GM12878 (cell line): Measurements from ENCODE around the gene AMN1. TPM values are rescaled to one million over a fixed set of nuclear protein-coding genes. Genes with fewer than 3 reads are reported as not detected.

Experiments used
- ATAC-seq: fragments of 200-7000 bp; cut with Tn5 transposase; 3 replicates; pipeline ENCODE4 v1.9.1; 2020; ENCODE audit warnings: mild to moderate bottlenecking, moderate library complexity
- BruUV-seq: library from RNA; stranded (reverse); fragments of 400-500 nt; replicated peaks from 2 replicates; lab custom pipeline; 2021; lab: Mats Ljungman, UMichigan
- CTCF ChIA-PET: fragments of 300-600 bp; sonication (Branson Sonifier 250); formaldehyde crosslinking; extraction: SDS; loops from one replicate; lab custom pipeline; 2021; ENCODE audit warnings: inconsistent platforms; lab: Yijun Ruan, JAX
- POLR2A ChIA-PET: fragments of 350-600 bp; formaldehyde crosslinking; extraction: SDS; loops from one replicate; lab custom pipeline; 2021; ENCODE audit warnings: inconsistent platforms; lab: Charles Lee
- RAD21 ChIA-PET: fragments of 300-600 bp; sonication (Branson Sonifier 250); formaldehyde crosslinking; loops from one replicate; lab custom pipeline; 2023; ENCODE audit warnings: antibody characterized with exemption; ENCODE audit not compliant: unreplicated experiment; lab: Charles Lee
- SMC1A ChIA-PET: fragments of 300-600 bp; sonication (Branson Sonifier 250); formaldehyde crosslinking; loops from one replicate; lab custom pipeline; 2023; ENCODE audit not compliant: unreplicated experiment, uncharacterized antibody; lab: Charles Lee
- DNase-seq: peaks from one replicate; pipeline ENCODE4 v3.0.0-alpha.2; 2011; ENCODE audit warnings: low read depth, low spot score
- FAIRE-seq: peaks from 3 replicates; lab custom pipeline; 2011; peaks lifted over from hg19 to GRCh38; lab: Jason Lieb, UNC
- H2AFZ ChIP-seq: 2 replicates; pipeline ENCODE4 v1.6.0; 2011; ENCODE audit warnings: low read depth, low read length, control low read depth; ENCODE audit not compliant: control insufficient read depth
- H3K27ac ChIP-seq: 2 replicates; pipeline ENCODE4 v1.5.1; 2011; ENCODE audit warnings: control low read depth; ENCODE audit not compliant: control insufficient read depth, insufficient read depth
- H3K27me3 ChIP-seq, 2 experiments: replicated peaks in 1 of 2; 2 replicates each; pipeline versions ENCODE4 v1.6.0 to v1.6.1; 2011; ENCODE audit warnings: low read length in 1 of 2; ENCODE audit not compliant: control insufficient read depth in 2 of 2, insufficient read depth in 2 of 2
- H3K36me3 ChIP-seq, 2 experiments: 2 replicates each; pipeline ENCODE4 v1.5.1; 2011; ENCODE audit warnings: low read length in 1 of 2; ENCODE audit not compliant: control insufficient read depth in 2 of 2, insufficient read depth in 2 of 2
- H3K4me1 ChIP-seq: 2 replicates; pipeline ENCODE4 v1.6.1; 2011; ENCODE audit warnings: mild to moderate bottlenecking, low read length, moderate library complexity, mixed read lengths; ENCODE audit not compliant: control insufficient read depth, insufficient read depth
- H3K4me2 ChIP-seq: 2 replicates; pipeline ENCODE4 v1.6.0; 2011; ENCODE audit warnings: control low read depth; ENCODE audit not compliant: control insufficient read depth, insufficient read depth
- H3K4me3 ChIP-seq: fragments of 200-600 bp; sonication (generic); 2 replicates; pipeline ENCODE4 v1.5.1; 2016
- H3K79me2 ChIP-seq: 2 replicates; pipeline ENCODE4 v1.6.0; 2011; ENCODE audit warnings: low read length; ENCODE audit not compliant: control insufficient read depth, insufficient read depth
- H3K9ac ChIP-seq: 2 replicates; pipeline ENCODE4 v1.8.0; 2011; ENCODE audit warnings: low read length, control low read depth, mixed read lengths; ENCODE audit not compliant: control insufficient read depth, insufficient read depth
- H3K9me3 ChIP-seq: replicated peaks from 3 replicates; pipeline ENCODE4 v1.5.1; 2011; ENCODE audit warnings: mild to moderate bottlenecking, low read length; ENCODE audit not compliant: control insufficient read depth, insufficient read depth
- H4K20me1 ChIP-seq: 2 replicates; pipeline ENCODE4 v1.6.0; 2011; ENCODE audit not compliant: control insufficient read depth, insufficient read depth
- ESRRA ChIP-seq: IDR thresholded peaks from 2 replicates; pipeline ENCODE4 v1.6.1; 2012; ENCODE audit warnings: mild to moderate bottlenecking, low read length, improper control_type of control experiment
- ETV6 ChIP-seq, 2 experiments: fragments of 450-650 bp in 1 of 2; IDR thresholded peaks in 1 of 2; conservative IDR thresholded peaks in 1 of 2; 2 replicates each; pipeline ENCODE4 v1.6.1; 2014; ENCODE audit warnings: antibody characterized with exemption in 1 of 2, borderline replicate concordance in 1 of 2, low read depth in 1 of 2, mild to moderate bottlenecking in 1 of 2, moderate library complexity in 1 of 2
- IKZF1 ChIP-seq: fragments of 450-650 bp; conservative IDR thresholded peaks from 2 replicates; pipeline ENCODE4 v1.6.1; 2017; ENCODE audit warnings: antibody characterized with exemption, mild to moderate bottlenecking
- IRF5 ChIP-seq: fragments of 450-650 bp; IDR thresholded peaks from 2 replicates; pipeline ENCODE4 v1.6.1; 2017; ENCODE audit warnings: borderline replicate concordance
- MEF2B ChIP-seq: fragments of 450-650 bp; IDR thresholded peaks from 2 replicates; pipeline ENCODE4 v1.6.1; 2018; ENCODE audit warnings: mild to moderate bottlenecking, moderate library complexity; ENCODE audit not compliant: partially characterized antibody, poor library complexity, severe bottlenecking
- NR2F1 ChIP-seq: fragments of 450-650 bp; conservative IDR thresholded peaks from 2 replicates; pipeline ENCODE4 v1.6.1; 2017; ENCODE audit warnings: mild to moderate bottlenecking
- POU2F2 ChIP-seq: IDR thresholded peaks from 3 replicates; pipeline ENCODE4 v1.6.1; 2011; ENCODE audit warnings: low read depth, mild to moderate bottlenecking, low read length, borderline replicate concordance
- SIX5 ChIP-seq: IDR thresholded peaks from 2 replicates; pipeline ENCODE4 v1.6.1; 2011; ENCODE audit warnings: mild to moderate bottlenecking, low read depth, low read length, moderate library complexity; ENCODE audit not compliant: severe bottlenecking
- SMARCA5 ChIP-seq: fragments of 450-650 bp; IDR thresholded peaks from 2 replicates; pipeline ENCODE4 v1.6.1; 2017; ENCODE audit warnings: mild to moderate bottlenecking
- TBL1XR1 ChIP-seq: IDR thresholded peaks from 2 replicates; pipeline ENCODE4 v1.6.1; 2012; ENCODE audit warnings: low read depth, low read length, improper control_type of control experiment
- TCF7 ChIP-seq: IDR thresholded peaks from 2 replicates; pipeline ENCODE4 v1.6.1; 2014; ENCODE audit warnings: antibody characterized with exemption, borderline replicate concordance
- WGBS: methylation state at CpG from one replicate; pipeline ENCODE4 v1.1.6; 2016; ENCODE audit warnings: low lambda C conversion rate; ENCODE audit not compliant: insufficient replicate concordance, insufficient coverage; ENCODE audit errors: missing lambda C conversion rate; 5-methylcytosine and 5-hydroxymethylcytosine counted together
- in situ Hi-C: fragments of 300-500 bp; cut with MboI; formaldehyde crosslinking; loops from 9 replicates; pipeline ENCODE4 v1.14.3; 2018; ENCODE audit warnings: mixed read lengths
- intact Hi-C: fragments of 100-400 bp; cut with micrococcal nuclease; formaldehyde crosslinking; loops from one replicate; pipeline ENCODE4 v1.14.2; 2022; ENCODE audit not compliant: unreplicated experiment
- polyA plus RNA-seq, 11 experiments: library from polyadenylated mRNA; depleted of rRNA in 4 of 11; unstranded in 6 of 11; stranded (reverse) in 5 of 11; fragments of >200 nt; fragmentation: Nextera tagmentation in 4 of 11; fragmentation: Illumina TruSeq in 1 of 11; extraction: Ambion mirVana in 4 of 11; extraction: Trizol in 1 of 11; gene quantifications; 1 replicate in 1 of 11; 2 replicates in 10 of 11; pipeline versions ENCODE4 v1.2.1 to v1.2.3, GENCODE V29; 2011 to 2016; ENCODE audit warnings: inconsistent platforms in 2 of 11, missing spikeins in 2 of 11, low read depth in 1 of 11
- small RNA-seq: library from RNA; depleted of rRNA; stranded (forward); fragments of <200 nt; gene quantifications from one replicate; pipeline ENCODE3, GENCODE V24; 2014
- total RNA-seq, 4 experiments: library from RNA; depleted of rRNA in 3 of 4; stranded (reverse); fragments of >200 nt in 3 of 4; fragmentation: Illumina TruSeq in 1 of 4; extraction: Trizol in 1 of 4; gene quantifications; 2 replicates each; pipeline versions ENCODE4 v1.2.1 to v1.2.3, GENCODE V29; 2013 to 2021
- TF ChIP-seq, protein P1 (sequence below): fragments of 450-650 bp; IDR thresholded peaks from 2 replicates; pipeline ENCODE4 v1.6.1; 2017; ENCODE audit warnings: low read depth, mild to moderate bottlenecking, moderate library complexity

Gene AMN1
- total and polyA plus RNA-seq, 10 of the 15 experiments (the other 5 are each of a cell fraction or from before 2014, with no cell fraction given) = 5.4 to 19.3 (median 9.3) TPM

- ChIA-PET CTCF (interaction anchor here (0.8 kb wide), 1 partner anchor 201 kb away, joined by 3 read pairs; no protein-coding TSS in a partner anchor), SMC1A (interaction anchor here (1.0 kb wide), 1 partner anchor 347 kb away, joined by 3 read pairs; no protein-coding TSS in a partner anchor), POLR2A (no interaction called here), RAD21 (no interaction called here)
- WGBS = 71% methylated on average over 4 of the region's 4 CpGs
- no peaks in the 10 kb centered on the region for H3K27me3 ChIP-seq
- H3K9me3 ChIP-seq = peaks cover 6% of the 10 kb centered on the region; the same call in 2 of the 3 replicates
- no peaks in the 10 kb centered on the region for H4K20me1 ChIP-seq
- no peaks in the 10 kb centered on the region for H3K79me2 ChIP-seq
- no peak for FAIRE-seq
- H3K27ac ChIP-seq = no peak overlapping the region
- no peak overlapping the region for H3K4me2 ChIP-seq
- BruUV-seq = no TSS peak
- H3K9ac ChIP-seq = no peak overlapping the region
- no peak for DNase-seq
- TF ChIP-seq IKZF1 (no peak), SMARCA5 (no peak), NR2F1 (no peak), MEF2B (no peak), ETV6 (conservative IDR thresholded peaks at IDR 0.05 in 1 of 2, IDR thresholded peaks at IDR 0.05 in 1 of 2; ENCODE audit: borderline replicate concordance in 1 of 2, low read depth in 1 of 2) (no peak), TCF7 (no peak), TBL1XR1 (no peak), SIX5 (no peak), IRF5 (no peak), ESRRA (no peak), POU2F2 (no peak)
- TF ChIP-seq, protein P1, sequence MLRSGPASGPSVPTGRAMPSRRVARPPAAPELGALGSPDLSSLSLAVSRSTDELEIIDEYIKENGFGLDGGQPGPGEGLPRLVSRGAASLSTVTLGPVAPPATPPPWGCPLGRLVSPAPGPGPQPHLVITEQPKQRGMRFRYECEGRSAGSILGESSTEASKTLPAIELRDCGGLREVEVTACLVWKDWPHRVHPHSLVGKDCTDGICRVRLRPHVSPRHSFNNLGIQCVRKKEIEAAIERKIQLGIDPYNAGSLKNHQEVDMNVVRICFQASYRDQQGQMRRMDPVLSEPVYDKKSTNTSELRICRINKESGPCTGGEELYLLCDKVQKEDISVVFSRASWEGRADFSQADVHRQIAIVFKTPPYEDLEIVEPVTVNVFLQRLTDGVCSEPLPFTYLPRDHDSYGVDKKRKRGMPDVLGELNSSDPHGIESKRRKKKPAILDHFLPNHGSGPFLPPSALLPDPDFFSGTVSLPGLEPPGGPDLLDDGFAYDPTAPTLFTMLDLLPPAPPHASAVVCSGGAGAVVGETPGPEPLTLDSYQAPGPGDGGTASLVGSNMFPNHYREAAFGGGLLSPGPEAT = no peak
- intact Hi-C loops (no loop called here), in situ Hi-C loops (no loop called here)
- no peak overlapping the region for H3K4me3 ChIP-seq
- H2AFZ ChIP-seq = no peak overlapping the region
- peaks cover 12% of the 10 kb centered on the region for H3K4me1 ChIP-seq
- no peak for ATAC-seq
- H3K36me3 ChIP-seq = no peaks in the 10 kb centered on the region
These were observed 106.8 kb downstream of the AMN1 start for GRCh38 chr12:31622038-31622437.

Small RNA genes within 50 kb of the gene (small RNA-seq; reads per million reads assigned to genes)
- gene AC023157.2 = not detected

Other genes with a start within 250 kb of the AMN1 start
- gene DENND5B, start 137.9 kb downstream of the AMN1 start, total RNA-seq (2014; rRNA removed) = 25.9 and 27.2 TPM in 2 replicates
- gene DENND5B, start 137.9 kb downstream of the AMN1 start, total RNA-seq (2014; rRNA removed; fragmentation: Illumina TruSeq; extraction: Trizol) = 25.0 and 25.2 TPM in 2 replicates
- gene DENND5B, start 137.9 kb downstream of the AMN1 start, total RNA-seq (2021) = 27.8 and 32.5 TPM in 2 replicates
- 0.27 and 0.39 TPM in 2 replicates for gene DENND5B, start 137.9 kb downstream of the AMN1 start, polyA plus RNA-seq (2011; rRNA removed)
- gene DENND5B, start 137.9 kb downstream of the AMN1 start, polyA plus RNA-seq (2014; fragmentation: Illumina TruSeq; extraction: Trizol) = 25.6 and 31.5 TPM in 2 replicates
- gene DENND5B, start 137.9 kb downstream of the AMN1 start, polyA plus RNA-seq (2014; fragmentation: Nextera tagmentation; extraction: Ambion mirVana) = 1 to 10 TPM; 5.0 to 5.9 TPM
- 14.6 and 16.1 TPM in 2 replicates for gene DENND5B, start 137.9 kb downstream of the AMN1 start, polyA plus RNA-seq (2014; rRNA removed)
- 10 to 100 TPM; 11.6 to 25.2 TPM for gene DENND5B, start 137.9 kb downstream of the AMN1 start, polyA plus RNA-seq (2016; fragmentation: Nextera tagmentation; extraction: Ambion mirVana)
- 0.60 and 0.68 TPM in 2 replicates for gene ETFBKMT, start 69.3 kb downstream of the AMN1 start, total RNA-seq (2014; rRNA removed)
- 0.37 and 0.63 TPM in 2 replicates for gene ETFBKMT, start 69.3 kb downstream of the AMN1 start, total RNA-seq (2014; rRNA removed; fragmentation: Illumina TruSeq; extraction: Trizol)
- gene ETFBKMT, start 69.3 kb downstream of the AMN1 start, total RNA-seq (2021) = 0.56 and 1.4 TPM in 2 replicates
- gene ETFBKMT, start 69.3 kb downstream of the AMN1 start, polyA plus RNA-seq (2011; rRNA removed) = 0.75 and 0.77 TPM in 2 replicates
- 0.14 and 0.25 TPM in 2 replicates for gene ETFBKMT, start 69.3 kb downstream of the AMN1 start, polyA plus RNA-seq (2014; fragmentation: Illumina TruSeq; extraction: Trizol)
- gene ETFBKMT, start 69.3 kb downstream of the AMN1 start, polyA plus RNA-seq (2014; fragmentation: Nextera tagmentation; extraction: Ambion mirVana) = under 1 TPM; 0.49 to 0.79 TPM
- 0.36 and 0.49 TPM in 2 replicates for gene ETFBKMT, start 69.3 kb downstream of the AMN1 start, polyA plus RNA-seq (2014; rRNA removed)
- gene ETFBKMT, start 69.3 kb downstream of the AMN1 start, polyA plus RNA-seq (2016; fragmentation: Nextera tagmentation; extraction: Ambion mirVana) = 1 to 10 TPM in 1 of 2 experiments, under 1 TPM in 1; 0.84 to 1.1 TPM
- gene RESF1, start 230.4 kb upstream of the AMN1 start, total RNA-seq (2014; rRNA removed) = 35.0 and 45.0 TPM in 2 replicates
- 78.7 and 81.8 TPM in 2 replicates for gene RESF1, start 230.4 kb upstream of the AMN1 start, total RNA-seq (2014; rRNA removed; fragmentation: Illumina TruSeq; extraction: Trizol)
- gene RESF1, start 230.4 kb upstream of the AMN1 start, total RNA-seq (2021) = 54.5 and 60.5 TPM in 2 replicates
- 52.8 and 79.3 TPM in 2 replicates for gene RESF1, start 230.4 kb upstream of the AMN1 start, polyA plus RNA-seq (2011; rRNA removed)
- gene RESF1, start 230.4 kb upstream of the AMN1 start, polyA plus RNA-seq (2014; fragmentation: Illumina TruSeq; extraction: Trizol) = 68.8 and 117 TPM in 2 replicates
- gene RESF1, start 230.4 kb upstream of the AMN1 start, polyA plus RNA-seq (2014; fragmentation: Nextera tagmentation; extraction: Ambion mirVana) = 10 to 100 TPM; 18.9 to 23.6 TPM
- 31.7 and 41.8 TPM in 2 replicates for gene RESF1, start 230.4 kb upstream of the AMN1 start, polyA plus RNA-seq (2014; rRNA removed)
- gene RESF1, start 230.4 kb upstream of the AMN1 start, polyA plus RNA-seq (2016; fragmentation: Nextera tagmentation; extraction: Ambion mirVana) = 10 to 100 TPM; 33.4 to 37.6 TPM